Upper lobe of left lung (tissue), 6 donors: Measurements from ENCODE around the gene KLF17. TPM values are rescaled to one million over a fixed set of nuclear protein-coding genes. Genes with fewer than 3 reads are reported as not detected.

Experiments used
- ATAC-seq, 2 donors: fragments of 200-7000 bp; cut with Tn5 transposase; one replicate each; pipeline ENCODE4 v1.9.1; 2022; ENCODE audit warnings: mild to moderate bottlenecking in 2 of 2, moderate library complexity in 2 of 2; ENCODE audit not compliant: low FRiP score in 2 of 2
- DNase-seq, 2 donors: peaks; one replicate each; pipeline ENCODE4 v3.0.0-alpha.2; 2019 to 2020
- H3K27ac ChIP-seq, 4 donors: fragments of 200-600 bp; sonication (generic); one replicate each; pipeline ENCODE4 v1.5.1; 2016 to 2019
- H3K27me3 ChIP-seq, 4 donors: fragments of 200-600 bp; sonication (generic); one replicate each; pipeline ENCODE4 v1.5.1; 2017 to 2019
- H3K36me3 ChIP-seq, 4 donors: fragments of 200-600 bp; sonication (generic); one replicate each; pipeline ENCODE4 v1.5.1; 2016 to 2019
- H3K4me1 ChIP-seq, 4 donors: fragments of 200-600 bp; sonication (generic); one replicate each; pipeline ENCODE4 v1.5.1; 2018 to 2019
- H3K4me3 ChIP-seq, 4 donors: fragments of 200-600 bp; sonication (generic); one replicate each; pipeline ENCODE4 v1.5.1; 2017 to 2019; ENCODE audit warnings: mild to moderate bottlenecking in 2 of 4, moderate library complexity in 1 of 4
- H3K9me3 ChIP-seq, 4 donors: fragments of 200-600 bp; sonication (generic); one replicate each; pipeline ENCODE4 v1.5.1; 2018 to 2019
- EP300 ChIP-seq, 4 donors: sonication (generic); formaldehyde crosslinking; IDR thresholded peaks; one replicate each; pipeline ENCODE4 v1.5.1; 2017; ENCODE audit warnings: antibody characterized with exemption in 4 of 4, control low read depth in 2 of 4
- POLR2A ChIP-seq, 4 donors: fragments of 450-650 bp; IDR thresholded peaks; one replicate each; pipeline ENCODE4 v1.5.1; 2016 to 2017; ENCODE audit warnings: antibody characterized with exemption in 4 of 4, mild to moderate bottlenecking in 2 of 4
- POLR2AphosphoS5 ChIP-seq, 2 donors: sonication (generic); formaldehyde crosslinking; IDR thresholded peaks; one replicate each; pipeline ENCODE4 v1.5.1; 2017; ENCODE audit warnings: antibody characterized with exemption in 2 of 2
- WGBS, 2 donors: methylation state at CpG; one replicate each; pipeline ENCODE4 v1.1.5; 2017 to 2018; 5-methylcytosine and 5-hydroxymethylcytosine counted together
- total RNA-seq, 6 donors: library from RNA; depleted of rRNA in 4 of 6; stranded (reverse); fragments of >200 nt in 4 of 6; gene quantifications; one replicate each; pipeline versions ENCODE4 v1.1.0 to v1.2.1, GENCODE V29; 2016 to 2021
- TF ChIP-seq, protein P1 (sequence below), 6 experiments: fragments of 450-650 bp in 4 of 6; fragments of 200-600 bp in 2 of 6; sonication (generic) in 2 of 6; IDR thresholded peaks; one replicate each; pipeline ENCODE4 v1.5.1; 2016 to 2019; ENCODE audit warnings: antibody characterized with exemption in 6 of 6
- donor health status: DM: no; HTN: no; CAD: no; lungs with moderate emphysema.
- donor health status: DM: no; HTN: yes; CAD: no; lungs with severe emphysema.

KLF17 gene
- total RNA-seq, 6 donors from 2014 or later = 0.11 to 0.39 (median 0.33) TPM; not detected in 1

DNA sequence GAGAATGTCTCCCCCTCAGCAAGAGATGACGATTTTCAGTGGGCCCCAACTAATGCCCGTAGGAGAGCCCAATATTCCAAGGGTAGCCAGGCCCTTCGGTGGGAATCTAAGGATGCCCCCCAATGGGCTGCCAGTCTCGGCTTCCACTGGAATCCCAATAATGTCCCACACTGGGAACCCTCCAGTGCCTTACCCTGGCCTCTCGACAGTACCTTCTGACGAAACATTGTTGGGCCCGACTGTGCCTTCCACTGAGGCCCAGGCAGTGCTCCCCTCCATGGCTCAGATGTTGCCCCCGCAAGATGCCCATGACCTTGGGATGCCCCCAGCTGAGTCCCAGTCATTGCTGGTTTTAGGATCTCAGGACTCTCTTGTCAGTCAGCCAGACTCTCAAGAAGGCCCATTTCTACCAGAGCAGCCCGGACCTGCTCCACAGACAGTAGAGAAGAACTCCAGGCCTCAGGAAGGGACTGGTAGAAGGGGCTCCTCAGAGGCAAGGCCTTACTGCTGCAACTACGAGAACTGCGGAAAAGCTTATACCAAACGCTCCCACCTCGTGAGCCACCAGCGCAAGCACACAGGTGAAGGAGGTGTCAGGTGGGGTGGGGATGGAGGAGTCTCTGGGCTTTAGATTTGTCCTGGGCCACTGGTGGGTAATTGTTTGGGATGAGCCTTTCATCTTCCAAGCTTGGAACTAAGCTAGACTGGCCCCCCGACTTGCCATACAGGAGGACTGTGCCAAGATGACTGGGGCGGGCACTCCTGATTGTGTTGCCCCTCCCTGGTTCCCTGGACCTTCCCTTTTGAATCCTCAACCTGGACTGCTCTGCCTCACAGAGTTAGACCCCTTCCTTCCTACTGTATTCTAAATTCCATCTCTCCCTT, 11.2 kb downstream of the KLF17 start:
- TF ChIP-seq, protein P1, sequence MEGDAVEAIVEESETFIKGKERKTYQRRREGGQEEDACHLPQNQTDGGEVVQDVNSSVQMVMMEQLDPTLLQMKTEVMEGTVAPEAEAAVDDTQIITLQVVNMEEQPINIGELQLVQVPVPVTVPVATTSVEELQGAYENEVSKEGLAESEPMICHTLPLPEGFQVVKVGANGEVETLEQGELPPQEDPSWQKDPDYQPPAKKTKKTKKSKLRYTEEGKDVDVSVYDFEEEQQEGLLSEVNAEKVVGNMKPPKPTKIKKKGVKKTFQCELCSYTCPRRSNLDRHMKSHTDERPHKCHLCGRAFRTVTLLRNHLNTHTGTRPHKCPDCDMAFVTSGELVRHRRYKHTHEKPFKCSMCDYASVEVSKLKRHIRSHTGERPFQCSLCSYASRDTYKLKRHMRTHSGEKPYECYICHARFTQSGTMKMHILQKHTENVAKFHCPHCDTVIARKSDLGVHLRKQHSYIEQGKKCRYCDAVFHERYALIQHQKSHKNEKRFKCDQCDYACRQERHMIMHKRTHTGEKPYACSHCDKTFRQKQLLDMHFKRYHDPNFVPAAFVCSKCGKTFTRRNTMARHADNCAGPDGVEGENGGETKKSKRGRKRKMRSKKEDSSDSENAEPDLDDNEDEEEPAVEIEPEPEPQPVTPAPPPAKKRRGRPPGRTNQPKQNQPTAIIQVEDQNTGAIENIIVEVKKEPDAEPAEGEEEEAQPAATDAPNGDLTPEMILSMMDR (IDR thresholded peaks at IDR 0.05) = no peak
- TF ChIP-seq POLR2A (IDR thresholded peaks at IDR 0.05) = no peak
- no peak for TF ChIP-seq POLR2AphosphoS5 (IDR thresholded peaks at IDR 0.05)
- no peak for TF ChIP-seq EP300 (IDR thresholded peaks at IDR 0.05)
- WGBS, 2 donors = 90 to 91% methylated on average over 12 to 16 of the region's 16 CpGs
- Histone ChIP-seq H3K36me3 (no peaks in the 10 kb centered on the region), H3K4me3 (no peak overlapping the region), H3K4me1 (no peaks in the 10 kb centered on the region), H3K27ac (no peak overlapping the region), H3K27me3 (no peaks in the 10 kb centered on the region), H3K9me3 (no peaks in the 10 kb centered on the region)
- DNase-seq (no peak), ATAC-seq (peak in 1 of 2 donors; percentile 8)

DNA sequence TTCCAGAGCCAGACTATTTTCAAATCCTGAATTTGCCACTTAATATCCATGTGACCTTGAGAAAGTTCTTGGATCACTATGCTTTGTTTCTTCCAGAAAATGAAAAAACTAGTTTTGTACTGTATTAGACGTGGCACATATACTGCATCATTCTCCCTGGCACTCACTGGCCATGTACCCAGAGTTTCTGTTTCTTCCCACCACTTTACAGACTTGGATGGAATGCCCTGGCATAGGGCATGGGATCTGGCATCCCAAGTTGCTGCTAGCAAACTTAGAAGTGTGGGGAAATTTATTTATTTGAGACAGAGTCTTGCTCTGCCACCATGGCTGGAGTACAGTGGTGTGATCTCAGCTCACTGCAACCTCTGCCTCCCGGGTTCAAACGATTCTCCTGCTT, 12.8 kb downstream of the KLF17 start:
- TF ChIP-seq POLR2AphosphoS5 (IDR thresholded peaks at IDR 0.05) = no peak
- TF ChIP-seq POLR2A (IDR thresholded peaks at IDR 0.05) = no peak
- TF ChIP-seq EP300 (IDR thresholded peaks at IDR 0.05) = no peak
- TF ChIP-seq, protein P1 (IDR thresholded peaks at IDR 0.05) = no peak
- Histone ChIP-seq H3K36me3 (no peaks in the 10 kb centered on the region), H3K27me3 (no peaks in the 10 kb centered on the region), H3K27ac (no peak overlapping the region), H3K4me1 (no peaks in the 10 kb centered on the region), H3K4me3 (no peak overlapping the region), H3K9me3 (no peaks in the 10 kb centered on the region)
- WGBS, 2 donors = 79 to 83% methylated on average over 3 of the region's 3 CpGs
- ATAC-seq (no peak), DNase-seq (no peak)

DNA sequence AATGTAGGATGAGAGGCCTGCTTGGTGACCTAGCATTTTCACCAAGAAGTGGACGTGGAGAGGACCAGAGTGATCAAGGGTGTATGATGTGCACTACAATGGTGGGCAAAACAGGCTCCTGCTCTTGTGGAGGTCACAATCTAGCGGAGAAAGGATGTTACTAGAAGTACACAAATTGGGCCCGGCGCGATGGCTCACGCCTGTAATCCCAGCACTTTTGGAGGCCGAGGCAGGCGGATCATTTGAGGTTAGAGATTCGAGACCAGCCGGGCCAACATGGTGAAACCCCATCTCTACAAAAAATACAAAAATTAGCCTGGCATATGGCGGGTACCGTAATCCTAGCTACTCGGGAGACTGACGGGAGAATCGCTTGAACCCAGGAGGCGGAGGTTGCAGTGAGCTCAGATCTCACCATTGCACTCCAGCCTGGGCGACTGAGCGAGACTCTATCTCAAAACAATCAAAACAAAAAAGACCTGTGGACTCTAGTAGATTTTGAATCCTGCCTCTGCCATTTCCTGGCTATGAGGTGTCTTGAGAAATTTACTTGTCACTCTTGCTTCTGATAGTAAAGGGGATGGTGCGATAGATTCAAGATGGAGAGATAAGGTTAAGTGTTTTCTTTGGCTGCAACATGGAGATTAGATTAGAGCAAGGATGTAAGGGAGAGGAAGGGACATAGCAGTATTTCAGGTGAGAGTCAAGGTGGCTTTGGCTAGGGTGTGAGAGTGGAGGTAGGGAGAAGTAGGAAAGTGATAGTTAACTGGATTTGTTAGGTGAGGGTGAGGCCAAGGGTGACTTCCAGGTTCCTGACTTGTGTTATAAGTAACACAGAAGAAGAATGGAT, 15.7 kb downstream of the KLF17 start:
- no peak for ATAC-seq
- H3K9me3 ChIP-seq = no peaks in the 10 kb centered on the region
- WGBS, 2 donors = 88 to 89% methylated on average over 19 of the region's 19 CpGs
- TF ChIP-seq, protein P1 (IDR thresholded peaks at IDR 0.05) = no peak
- TF ChIP-seq POLR2AphosphoS5 (IDR thresholded peaks at IDR 0.05) (no peak), POLR2A (IDR thresholded peaks at IDR 0.05) (no peak), EP300 (IDR thresholded peaks at IDR 0.05) (no peak)
- H3K36me3 ChIP-seq = no peaks in the 10 kb centered on the region
- no peaks in the 10 kb centered on the region for H3K27me3 ChIP-seq
- peak in 1 of 2 donors; percentile 21 for DNase-seq
- no peak overlapping the region for H3K27ac ChIP-seq
- no peaks in the 10 kb centered on the region for H3K4me1 ChIP-seq
- no peak overlapping the region for H3K4me3 ChIP-seq

DNA sequence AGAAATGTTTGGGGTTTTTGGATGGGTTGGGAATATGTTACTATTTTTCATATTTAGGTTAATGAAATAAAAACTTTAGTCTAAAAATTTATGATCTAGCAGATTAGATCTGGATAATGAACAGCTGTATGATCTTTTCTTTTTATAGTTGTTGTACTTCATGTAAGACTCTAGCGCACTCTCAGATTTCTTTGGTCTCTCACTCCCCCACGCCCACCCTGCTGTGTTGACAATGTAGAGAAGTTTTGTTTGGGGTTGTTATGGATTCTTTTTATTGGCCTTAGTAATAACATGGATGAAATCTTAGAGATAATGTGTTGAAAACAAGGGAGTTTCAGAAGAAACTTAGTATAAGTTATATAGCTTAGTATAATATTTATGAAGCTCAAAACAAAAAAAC, 17.3 kb downstream of the KLF17 start:
- H3K4me3 ChIP-seq = no peak overlapping the region
- 91 to 96% methylated on average over 2 of the region's 2 CpGs for WGBS, 2 donors

More for the DNA sequence above, 17.3 kb downstream of the KLF17 start:
- Histone ChIP-seq H3K27ac (no peak overlapping the region), H3K9me3 (no peaks in the 10 kb centered on the region), H3K4me1 (no peaks in the 10 kb centered on the region), H3K36me3 (no peaks in the 10 kb centered on the region), H3K27me3 (no peaks in the 10 kb centered on the region)
- ATAC-seq (no peak), DNase-seq (no peak)
- no peak for TF ChIP-seq POLR2AphosphoS5 (IDR thresholded peaks at IDR 0.05)
- TF ChIP-seq, protein P1 (IDR thresholded peaks at IDR 0.05) = no peak
- TF ChIP-seq EP300 (IDR thresholded peaks at IDR 0.05) = no peak
- no peak for TF ChIP-seq POLR2A (IDR thresholded peaks at IDR 0.05)
